Endothelial cell of umbilical vein (primary cell): ENCODE data around the gene COPS2. TPM values are rescaled to one million over a fixed set of nuclear protein-coding genes. Genes with fewer than 3 reads are reported as not detected.

Experiments used
- BruUV-seq: library from RNA; stranded (reverse); fragments of 400-500 nt; replicated peaks from 2 replicates; lab custom pipeline; 2021; lab: Mats Ljungman, UMichigan
- CTCF ChIA-PET: fragments of 300-600, 350-600 bp; sonication (Branson Sonifier 250); formaldehyde crosslinking; loops from one replicate; lab custom pipeline; 2021; ENCODE audit warnings: antibody characterized with exemption, inconsistent platforms; lab: Charles Lee
- POLR2A ChIA-PET: fragments of 300-600, 350-600 bp; sonication (Branson Sonifier 250); formaldehyde crosslinking; loops from one replicate; lab custom pipeline; 2021; ENCODE audit warnings: antibody characterized with exemption, inconsistent platforms; lab: Charles Lee
- DNase-seq: peaks from one replicate; pipeline ENCODE4 v3.0.0-alpha.2; 2011; ENCODE audit warnings: low read depth, low spot score
- FAIRE-seq: peaks from 2 replicates; lab custom pipeline; 2011; peaks lifted over from hg19 to GRCh38; lab: Jason Lieb, UNC
- H2AFZ ChIP-seq: 2 replicates; pipeline ENCODE4 v1.6.0; 2012; ENCODE audit warnings: low read depth, low read length, control low read depth, inconsistent platforms
- H3K27ac ChIP-seq: 2 replicates; pipeline ENCODE4 v1.5.1; 2011; ENCODE audit warnings: low read depth, mild to moderate bottlenecking, control low read depth, low read length, moderate library complexity; ENCODE audit not compliant: insufficient read depth
- H3K27me3 ChIP-seq, 2 experiments: 2 replicates each; pipeline versions ENCODE4 v1.6.0 to v1.6.1; 2011; ENCODE audit warnings: low read length in 2 of 2, mixed read lengths in 1 of 2; ENCODE audit not compliant: control insufficient read depth in 2 of 2, insufficient read depth in 2 of 2
- H3K36me3 ChIP-seq, 2 experiments: 2 replicates in 1 of 2; 3 replicates in 1 of 2; pipeline ENCODE4 v1.5.1; 2011; ENCODE audit warnings: low read length in 2 of 2, mild to moderate bottlenecking in 1 of 2, moderate library complexity in 1 of 2; ENCODE audit not compliant: control insufficient read depth in 2 of 2, insufficient read depth in 2 of 2; ENCODE audit errors: extremely low read depth in 1 of 2
- H3K4me1 ChIP-seq: 3 replicates; pipeline ENCODE4 v1.5.1; 2011; ENCODE audit warnings: mild to moderate bottlenecking, low read length; ENCODE audit not compliant: control insufficient read depth, insufficient read depth; ENCODE audit errors: extremely low read depth
- H3K4me2 ChIP-seq: 2 replicates; pipeline ENCODE4 v1.6.1; 2011; ENCODE audit warnings: low read length, control low read depth, mixed read lengths; ENCODE audit not compliant: insufficient read depth
- H3K4me3 ChIP-seq, 3 experiments: fragments of 200-600 bp in 1 of 3; sonication (generic), shearing (Covaris generic) in 1 of 3; replicated peaks in 1 of 3; 2 replicates each; pipeline ENCODE4 v1.5.1; 2011 to 2016; ENCODE audit warnings: control low read depth in 3 of 3, low read length in 3 of 3, mild to moderate bottlenecking in 2 of 3, inconsistent platforms in 1 of 3, low read depth in 1 of 3, moderate library complexity in 1 of 3; ENCODE audit not compliant: insufficient read depth in 1 of 3
- H3K79me2 ChIP-seq: 2 replicates; pipeline ENCODE4 v1.6.0; 2012; ENCODE audit warnings: low read length, inconsistent platforms; ENCODE audit not compliant: control insufficient read depth, insufficient read depth
- H3K9ac ChIP-seq: replicated peaks from 2 replicates; pipeline ENCODE3; 2011; ENCODE audit warnings: low read length, control low read depth; ENCODE audit not compliant: insufficient read depth; ENCODE audit errors: extremely low read depth
- H3K9me1 ChIP-seq: replicated peaks from 3 replicates; pipeline ENCODE4 v1.6.0; 2011; ENCODE audit warnings: mild to moderate bottlenecking, low read length; ENCODE audit not compliant: control insufficient read depth, insufficient read depth; ENCODE audit errors: extremely low read depth
- H3K9me3 ChIP-seq: replicated peaks from 2 replicates; pipeline ENCODE4 v1.5.1; 2012; ENCODE audit warnings: low read length, inconsistent platforms; ENCODE audit not compliant: control insufficient read depth, insufficient read depth
- H4K20me1 ChIP-seq: replicated peaks from 2 replicates; pipeline ENCODE3; 2011; ENCODE audit warnings: mild to moderate bottlenecking, low read length; ENCODE audit not compliant: control insufficient read depth, insufficient read depth; ENCODE audit errors: extremely low read depth
- EZH2 ChIP-seq: IDR thresholded peaks from 2 replicates; pipeline ENCODE4 v1.6.1; 2012; ENCODE audit warnings: borderline replicate concordance, low read depth, mild to moderate bottlenecking, moderate library complexity, low read length, inconsistent platforms; ENCODE audit not compliant: severe bottlenecking
- FOS ChIP-seq: IDR thresholded peaks from 2 replicates; pipeline ENCODE4 v1.6.1; 2011; ENCODE audit warnings: mild to moderate bottlenecking, low read length, moderate library complexity, borderline replicate concordance; ENCODE audit not compliant: insufficient read depth
- GATA2 ChIP-seq: IDR thresholded peaks from 2 replicates; pipeline ENCODE4 v1.7.0; 2011; ENCODE audit warnings: low read depth, mild to moderate bottlenecking, moderate library complexity, mixed read lengths, low read length; ENCODE audit not compliant: insufficient read length, insufficient read depth
- JUN ChIP-seq: IDR thresholded peaks from 2 replicates; pipeline ENCODE4 v1.6.1; 2011; ENCODE audit warnings: borderline replicate concordance, low read depth; ENCODE audit not compliant: insufficient read length, insufficient read depth
- MYC ChIP-seq: IDR thresholded peaks from one replicate; pipeline ENCODE4 v1.6.1; 2011; ENCODE audit warnings: mild to moderate bottlenecking, low read depth, low read length
- POLR2A ChIP-seq: IDR thresholded peaks from 2 replicates; pipeline ENCODE4 v1.6.1; 2012; ENCODE audit warnings: low read depth, mild to moderate bottlenecking, control low read depth, low read length
- POLR2AphosphoS5 ChIP-seq: IDR thresholded peaks from 2 replicates; pipeline ENCODE4 v1.6.1; 2012; ENCODE audit warnings: low read depth, mild to moderate bottlenecking, control low read depth, low read length, moderate library complexity; ENCODE audit not compliant: insufficient read depth
- dilution Hi-C: fragments of 300-500 bp; cut with MboI; formaldehyde crosslinking; loops from one replicate; pipeline ENCODE4 v1.15.0; 2019; ENCODE audit warnings: low sequenced_read_pairs; ENCODE audit not compliant: extremely low pct_ligation_motif_present
- intact Hi-C: fragments of 100-400 bp; cut with micrococcal nuclease; formaldehyde crosslinking; loops from one replicate; pipeline ENCODE4 v1.10.0; 2022
- polyA plus RNA-seq, 4 experiments: library from polyadenylated mRNA; depleted of rRNA in 3 of 4; stranded (reverse) in 3 of 4; unstranded in 1 of 4; fragments of >200 nt; gene quantifications; 2 replicates each; pipeline versions ENCODE4 v1.2.1 to v1.2.3, GENCODE V29; 2011 to 2012; ENCODE audit warnings: missing spikeins in 1 of 4
- total RNA-seq: library from RNA; stranded (reverse); gene quantifications from 2 replicates; pipeline ENCODE4 v1.2.3, GENCODE V29; 2021
- TF ChIP-seq, protein P1 (sequence below), 2 donors: IDR thresholded peaks; 1 replicate in 1 of 2; 2 replicates in 1 of 2; pipeline ENCODE4 v1.5.1; 2011; ENCODE audit warnings: low read length in 2 of 2, mild to moderate bottlenecking in 2 of 2, moderate library complexity in 2 of 2, control low read depth in 1 of 2, inconsistent platforms in 1 of 2, low read depth in 1 of 2; ENCODE audit not compliant: insufficient read depth in 1 of 2; ENCODE audit errors: extremely low read depth in 1 of 2
- TF ChIP-seq, protein P2 (sequence below): IDR thresholded peaks from 2 replicates; pipeline ENCODE4 v1.6.1; 2011; ENCODE audit not compliant: insufficient read depth, insufficient read length

COPS2 gene
- total and polyA plus RNA-seq, 2 donors (not counting 3 experiments of a cell fraction or from before 2014, with no cell fraction given), result 20.2 to 79.3 TPM

DNA sequence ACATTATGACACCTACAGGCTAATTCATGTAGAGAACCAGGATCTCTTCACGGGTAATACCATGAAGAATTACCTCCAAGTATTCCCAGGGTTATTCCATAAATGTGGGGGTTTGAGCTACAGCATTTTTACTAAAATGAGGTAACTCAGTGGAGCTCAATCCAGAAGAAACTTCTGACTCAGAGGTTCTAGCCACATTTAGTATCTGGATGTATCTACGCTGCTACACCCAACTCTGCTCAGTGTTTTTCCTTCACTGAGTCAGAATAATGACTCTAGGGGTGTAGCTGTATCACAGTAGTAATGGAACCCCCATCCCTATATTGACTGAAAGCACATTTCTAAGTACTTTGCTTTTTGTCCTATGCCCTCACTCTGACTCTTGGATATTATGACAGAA, 52.4 kb downstream of the COPS2 start:
- intact Hi-C loops (no loop called here), dilution Hi-C loops (no loop called here)
- ChIA-PET POLR2A (no interaction called here), CTCF (interaction anchor here (1.1 to 1.2 kb wide), 2 partner anchors 9 to 20 kb away, joined by 4 read pairs; no protein-coding TSS in a partner anchor)
- peaks cover 5 to 6% of the 10 kb centered on the region in 2 experiments for H3K36me3 ChIP-seq
- no peaks in the 10 kb centered on the region for H3K9me1 ChIP-seq
- no peak overlapping the region for H2AFZ ChIP-seq
- no peak for DNase-seq
- no peaks in the 10 kb centered on the region for H4K20me1 ChIP-seq
- TF ChIP-seq, protein P1, sequence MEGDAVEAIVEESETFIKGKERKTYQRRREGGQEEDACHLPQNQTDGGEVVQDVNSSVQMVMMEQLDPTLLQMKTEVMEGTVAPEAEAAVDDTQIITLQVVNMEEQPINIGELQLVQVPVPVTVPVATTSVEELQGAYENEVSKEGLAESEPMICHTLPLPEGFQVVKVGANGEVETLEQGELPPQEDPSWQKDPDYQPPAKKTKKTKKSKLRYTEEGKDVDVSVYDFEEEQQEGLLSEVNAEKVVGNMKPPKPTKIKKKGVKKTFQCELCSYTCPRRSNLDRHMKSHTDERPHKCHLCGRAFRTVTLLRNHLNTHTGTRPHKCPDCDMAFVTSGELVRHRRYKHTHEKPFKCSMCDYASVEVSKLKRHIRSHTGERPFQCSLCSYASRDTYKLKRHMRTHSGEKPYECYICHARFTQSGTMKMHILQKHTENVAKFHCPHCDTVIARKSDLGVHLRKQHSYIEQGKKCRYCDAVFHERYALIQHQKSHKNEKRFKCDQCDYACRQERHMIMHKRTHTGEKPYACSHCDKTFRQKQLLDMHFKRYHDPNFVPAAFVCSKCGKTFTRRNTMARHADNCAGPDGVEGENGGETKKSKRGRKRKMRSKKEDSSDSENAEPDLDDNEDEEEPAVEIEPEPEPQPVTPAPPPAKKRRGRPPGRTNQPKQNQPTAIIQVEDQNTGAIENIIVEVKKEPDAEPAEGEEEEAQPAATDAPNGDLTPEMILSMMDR (IDR thresholded peaks at IDR 0.05; ENCODE audit: extremely low read depth in 1 of 2, insufficient read depth in 1 of 2, low read depth in 1 of 2, low read length in 2 of 2), result no peak
- TF ChIP-seq GATA2 (no peak), JUN (no peak), POLR2AphosphoS5 (no peak), POLR2A (no peak), EZH2 (no peak), FOS (no peak), MYC (no peak)
- TF ChIP-seq, protein P2, sequence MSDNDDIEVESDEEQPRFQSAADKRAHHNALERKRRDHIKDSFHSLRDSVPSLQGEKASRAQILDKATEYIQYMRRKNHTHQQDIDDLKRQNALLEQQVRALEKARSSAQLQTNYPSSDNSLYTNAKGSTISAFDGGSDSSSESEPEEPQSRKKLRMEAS, result no peak
- no peak overlapping the region for H3K27ac ChIP-seq
- no peaks in the 10 kb centered on the region for H3K9me3 ChIP-seq
- no peak overlapping the region for H3K4me2 ChIP-seq
- no peak overlapping the region for H3K4me3 ChIP-seq
- no peaks in the 10 kb centered on the region for H3K27me3 ChIP-seq
- no TSS peak for BruUV-seq
- H3K9ac ChIP-seq, result no peak overlapping the region
- H3K79me2 ChIP-seq, result no peaks in the 10 kb centered on the region
- no peak for FAIRE-seq
- peaks cover 5% of the 10 kb centered on the region for H3K4me1 ChIP-seq
